ENCODE results near the gene AXIN2. TPM values are rescaled to one million over a fixed set of nuclear protein-coding genes. Genes with fewer than 3 reads are reported as not detected.
"Not testable (repeated sequence)": the region's sequence is repeated elsewhere in the genome, so short reads cannot be mapped to it uniquely, and the experiment has no call there.

Gene AXIN2
- total RNA-seq, 2 experiments from 2014 or later: 7.7 to 9.8 TPM

DNA sequence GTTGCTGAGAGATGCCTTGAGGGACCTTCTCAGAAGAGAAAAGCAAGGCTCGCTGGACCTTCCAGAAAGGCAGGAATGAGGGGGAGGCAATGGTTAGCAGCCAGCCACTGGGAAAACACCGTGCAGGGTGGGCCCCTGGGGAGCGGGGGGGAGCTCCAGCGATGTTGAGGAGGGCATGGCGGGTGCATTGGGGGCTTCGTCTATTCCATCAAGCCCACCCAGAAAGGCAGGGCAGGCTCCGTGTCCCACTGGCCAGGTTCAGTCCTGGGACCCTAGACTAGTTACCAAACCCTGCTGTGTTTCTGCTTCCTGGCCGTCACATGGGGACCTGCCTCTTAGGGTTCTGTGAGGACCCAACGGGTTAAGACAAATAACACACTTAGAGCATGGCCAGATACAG lies 64.6 kb downstream of the AXIN2 start:
- POLR2A ChIA-PET: no interaction called here
- Mint-ChIP-seq H3K4me1 (peaks cover 6% of the 10 kb centered on the region), H3K36me3 (no peaks in the 10 kb centered on the region), H3K9me3 (no peaks in the 10 kb centered on the region), H3K4me3 (no peak overlapping the region), H3K27me3 (peaks cover 12% of the 10 kb centered on the region), H3K27ac (no peak overlapping the region)
- DNase-seq: no peak
- ATAC-seq (ENCODE audit: low read depth): no peak

DNA sequence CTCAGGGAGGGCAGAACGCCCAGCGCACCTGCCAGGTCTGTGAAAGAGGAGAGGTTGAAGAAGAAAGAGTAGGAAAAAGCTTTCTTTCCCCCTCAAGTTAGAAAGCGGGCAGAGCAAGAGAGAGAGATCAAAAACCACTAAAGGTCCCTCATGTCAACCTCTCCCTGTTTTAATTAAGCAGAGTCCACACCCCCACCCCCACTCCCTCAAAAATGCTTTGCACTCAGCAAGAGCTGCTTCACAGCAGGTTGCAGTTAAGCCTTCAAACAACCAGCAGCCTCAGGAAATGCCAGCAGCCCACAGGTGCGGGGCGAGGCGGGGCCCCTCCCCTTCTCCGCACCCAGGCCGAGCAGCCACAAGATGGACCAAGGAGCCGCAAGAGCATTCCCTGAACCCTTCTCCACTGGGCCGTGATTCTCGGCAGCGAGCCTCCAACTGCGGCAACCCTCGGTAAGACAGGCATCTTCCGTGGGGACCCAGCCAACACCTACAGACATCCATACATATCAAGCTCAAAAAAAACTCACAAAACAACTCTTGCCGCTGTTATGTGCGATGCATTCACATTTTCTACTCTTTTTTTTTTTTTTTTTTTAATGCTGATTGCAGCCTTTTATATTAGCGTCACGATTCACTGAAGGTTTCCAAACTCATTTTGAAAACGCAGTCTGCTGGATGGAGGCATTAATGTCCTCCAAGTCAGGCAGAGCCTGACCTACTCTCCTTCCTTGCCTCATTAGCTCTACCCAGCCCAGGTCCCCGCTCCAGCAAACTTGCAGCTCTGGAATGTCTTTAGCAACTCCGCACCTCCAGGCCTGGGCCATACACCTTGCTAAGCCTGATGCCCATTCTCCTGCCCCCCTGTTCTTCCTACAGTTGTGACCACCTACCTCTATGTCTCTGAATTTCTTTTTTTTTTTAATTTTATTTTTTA lies 66.1 kb downstream of the AXIN2 start:
- DNase-seq (no peak), ATAC-seq (ENCODE audit: low read depth) (no peak)
- Mint-ChIP-seq H3K4me1 (peaks cover 6% of the 10 kb centered on the region), H3K36me3 (no peaks in the 10 kb centered on the region), H3K4me3 (peak overlapping the region; percentile 16), H3K27ac (no peak overlapping the region), H3K27me3 (peaks cover 10% of the 10 kb centered on the region), H3K9me3 (no peaks in the 10 kb centered on the region)
- POLR2A ChIA-PET: interaction anchor here (0.7 kb wide), 1 partner anchor 99 kb away, joined by 4 read pairs; no protein-coding TSS in a partner anchor

DNA sequence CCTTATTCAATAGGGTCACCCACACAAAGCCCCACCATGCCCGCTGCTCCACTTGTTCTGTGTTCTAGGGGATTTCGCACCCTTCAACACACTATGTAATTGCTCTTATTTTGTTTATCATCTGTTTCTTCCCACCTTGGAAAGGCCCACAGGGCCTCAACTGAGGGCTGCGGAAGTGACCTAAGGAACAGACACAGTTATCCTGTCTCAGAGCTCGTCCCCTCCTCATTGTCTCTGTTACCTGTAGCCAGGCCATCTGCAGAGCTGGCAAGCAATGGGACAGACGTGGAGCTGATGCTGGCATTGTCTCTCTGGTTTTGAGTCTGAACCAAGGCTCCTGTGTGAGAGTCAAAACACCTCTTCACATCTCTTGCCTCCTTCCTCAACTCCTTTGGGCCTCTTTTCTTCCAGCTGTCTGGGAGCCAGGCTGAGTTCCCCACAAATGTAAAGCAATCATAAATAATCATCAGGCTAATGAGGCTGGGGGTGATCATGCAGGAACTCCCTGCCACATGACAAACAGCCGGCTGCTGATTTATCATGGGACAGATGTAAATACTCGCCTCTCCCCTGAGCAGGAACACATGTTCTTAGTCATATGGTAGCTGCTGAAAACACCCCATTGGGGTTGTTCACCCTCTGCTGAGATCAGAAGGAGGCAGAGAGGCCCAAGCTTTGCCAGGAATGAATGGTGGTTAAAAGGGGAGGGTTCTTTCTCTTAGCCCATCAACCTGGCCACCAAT lies 71.9 kb downstream of the AXIN2 start:
- ATAC-seq (ENCODE audit: low read depth) (no peak), DNase-seq (no peak)
- Mint-ChIP-seq H3K4me1 (peaks cover 3% of the 10 kb centered on the region), H3K27ac (no peak overlapping the region), H3K36me3 (no peaks in the 10 kb centered on the region), H3K4me3 (no peak overlapping the region), H3K27me3 (peaks cover 7% of the 10 kb centered on the region), H3K9me3 (no peaks in the 10 kb centered on the region)
- POLR2A ChIA-PET: no interaction called here

- Mint-ChIP-seq H3K27ac (no peak overlapping the region), H3K4me3 (no peak overlapping the region), H3K27me3 (peaks cover 7% of the 10 kb centered on the region), H3K36me3 (no peaks in the 10 kb centered on the region), H3K4me1 (peaks cover 3% of the 10 kb centered on the region), H3K9me3 (no peaks in the 10 kb centered on the region)
- POLR2A ChIA-PET: no interaction called here
- DNase-seq (no peak), ATAC-seq (ENCODE audit: low read depth) (no peak)
Measured at GRCh38 chr17:65488665-65489064, 72.8 kb downstream of the AXIN2 start.

- no peak for ATAC-seq (ENCODE audit: low read depth)
- Mint-ChIP-seq H3K36me3 (no peaks in the 10 kb centered on the region), H3K27ac (no peak overlapping the region), H3K4me3 (no peak overlapping the region), H3K9me3 (no peaks in the 10 kb centered on the region), H3K4me1 (peaks cover 3% of the 10 kb centered on the region), H3K27me3 (peaks cover 7% of the 10 kb centered on the region)
- DNase-seq: no peak
- POLR2A ChIA-PET: no interaction called here
Measured at GRCh38 chr17:65487990-65488389, 73.5 kb downstream of the AXIN2 start.

GRCh38 chr17:65487161-65487560 lies 74.3 kb downstream of the AXIN2 start:
- Mint-ChIP-seq H3K36me3 (no peaks in the 10 kb centered on the region), H3K4me3 (no peak overlapping the region), H3K9me3 (no peaks in the 10 kb centered on the region), H3K27me3 (peaks cover 7% of the 10 kb centered on the region), H3K27ac (no peak overlapping the region), H3K4me1 (peaks cover 3% of the 10 kb centered on the region)
- POLR2A ChIA-PET: interaction anchor here (1.2 kb wide), 1 partner anchor 13 kb away, joined by 3 read pairs; no protein-coding TSS in a partner anchor
- DNase-seq (no peak), ATAC-seq (ENCODE audit: low read depth) (no peak)

GRCh38 chr17:65485388-65486299 lies 75.8 kb downstream of the AXIN2 start:
- H3K9me3 Mint-ChIP-seq: no peaks in the 10 kb centered on the region
- no peak overlapping the region for H3K27ac Mint-ChIP-seq
- H3K4me3 Mint-ChIP-seq: no peak overlapping the region
- POLR2A ChIA-PET: interaction anchor here (0.6 kb wide), 1 partner anchor 24 kb away, joined by 3 read pairs; no protein-coding TSS in a partner anchor
- H3K27me3 Mint-ChIP-seq: peaks cover 7% of the 10 kb centered on the region
- peaks cover 3% of the 10 kb centered on the region for H3K4me1 Mint-ChIP-seq
- no peaks in the 10 kb centered on the region for H3K36me3 Mint-ChIP-seq
- DNase-seq (no peak), ATAC-seq (ENCODE audit: low read depth) (no peak)

DNA sequence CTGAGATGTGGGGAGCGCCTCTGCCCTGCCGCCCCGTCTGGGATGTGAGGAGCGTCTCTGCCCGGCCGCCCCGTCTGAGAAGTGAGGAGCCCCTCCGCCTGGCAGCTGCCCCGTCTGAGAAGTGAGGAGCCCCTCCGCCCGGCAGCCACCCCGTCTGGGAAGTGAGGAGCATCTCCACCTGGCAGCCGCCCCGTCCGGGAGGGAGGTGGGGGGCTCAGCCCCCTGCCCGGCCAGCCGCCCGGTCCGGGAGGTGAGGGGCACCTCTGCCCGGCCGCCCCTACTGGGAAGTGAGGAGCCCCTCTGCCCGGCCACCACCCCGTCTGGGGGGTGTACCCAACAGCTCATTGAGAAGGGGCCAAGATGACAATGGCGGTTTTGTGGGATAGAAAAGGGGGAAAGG lies 77.0 kb downstream of the AXIN2 start:
- H3K36me3 Mint-ChIP-seq; POLR2A ChIA-PET; H3K27ac Mint-ChIP-seq; ATAC-seq (ENCODE audit: low read depth); H3K4me3 Mint-ChIP-seq; DNase-seq; H3K9me3 Mint-ChIP-seq; H3K4me1 Mint-ChIP-seq; H3K27me3 Mint-ChIP-seq: not testable (repeated sequence)

- no peaks in the 10 kb centered on the region for H3K36me3 Mint-ChIP-seq
- H3K4me1 Mint-ChIP-seq: peaks cover 3% of the 10 kb centered on the region
- H3K27ac Mint-ChIP-seq: no peak overlapping the region
- POLR2A ChIA-PET: no interaction called here
- DNase-seq (no peak), ATAC-seq (ENCODE audit: low read depth) (no peak)
- H3K27me3 Mint-ChIP-seq: peaks cover 7% of the 10 kb centered on the region
- no peak overlapping the region for H3K4me3 Mint-ChIP-seq
- H3K9me3 Mint-ChIP-seq: no peaks in the 10 kb centered on the region
Measured at GRCh38 chr17:65483438-65483837, 78.0 kb downstream of the AXIN2 start.

GRCh38 chr17:65482201-65482600 lies 79.2 kb downstream of the AXIN2 start:
- no peaks in the 10 kb centered on the region for H3K36me3 Mint-ChIP-seq
- H3K27ac Mint-ChIP-seq: no peak overlapping the region
- ATAC-seq (ENCODE audit: low read depth) (no peak), DNase-seq (no peak)
- POLR2A ChIA-PET: no interaction called here
- H3K4me1 Mint-ChIP-seq: peaks cover 5% of the 10 kb centered on the region
- no peak overlapping the region for H3K4me3 Mint-ChIP-seq
- no peaks in the 10 kb centered on the region for H3K9me3 Mint-ChIP-seq
- H3K27me3 Mint-ChIP-seq: peaks cover 7% of the 10 kb centered on the region

DNA sequence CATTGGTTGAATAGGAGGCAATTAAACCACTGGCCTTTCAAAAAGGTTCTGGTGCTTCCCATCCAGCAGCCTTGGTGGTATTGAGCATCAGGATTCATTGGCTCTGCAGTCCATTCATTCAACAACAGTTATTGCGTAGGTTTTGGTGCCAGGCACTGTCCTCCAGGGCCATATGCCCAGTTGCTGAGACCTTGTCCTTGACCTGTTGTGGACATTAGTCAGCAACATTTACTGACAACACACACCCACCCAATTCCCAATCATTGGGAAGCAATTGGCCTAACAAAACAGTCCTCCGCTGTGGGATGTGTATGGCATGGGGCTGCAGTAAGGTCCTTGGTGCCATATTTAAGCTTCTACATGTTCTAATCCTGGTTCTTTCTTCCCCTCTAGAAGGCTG lies 82.2 kb downstream of the AXIN2 start:
- no peaks in the 10 kb centered on the region for H3K36me3 Mint-ChIP-seq
- no peak overlapping the region for H3K27ac Mint-ChIP-seq
- H3K27me3 Mint-ChIP-seq: no peaks in the 10 kb centered on the region
- DNase-seq (no peak), ATAC-seq (ENCODE audit: low read depth) (no peak)
- peaks cover 2% of the 10 kb centered on the region for H3K4me1 Mint-ChIP-seq
- H3K9me3 Mint-ChIP-seq: no peaks in the 10 kb centered on the region
- H3K4me3 Mint-ChIP-seq: no peak overlapping the region
- POLR2A ChIA-PET: no interaction called here
